ENCODE results near the gene USP54.

DNA sequence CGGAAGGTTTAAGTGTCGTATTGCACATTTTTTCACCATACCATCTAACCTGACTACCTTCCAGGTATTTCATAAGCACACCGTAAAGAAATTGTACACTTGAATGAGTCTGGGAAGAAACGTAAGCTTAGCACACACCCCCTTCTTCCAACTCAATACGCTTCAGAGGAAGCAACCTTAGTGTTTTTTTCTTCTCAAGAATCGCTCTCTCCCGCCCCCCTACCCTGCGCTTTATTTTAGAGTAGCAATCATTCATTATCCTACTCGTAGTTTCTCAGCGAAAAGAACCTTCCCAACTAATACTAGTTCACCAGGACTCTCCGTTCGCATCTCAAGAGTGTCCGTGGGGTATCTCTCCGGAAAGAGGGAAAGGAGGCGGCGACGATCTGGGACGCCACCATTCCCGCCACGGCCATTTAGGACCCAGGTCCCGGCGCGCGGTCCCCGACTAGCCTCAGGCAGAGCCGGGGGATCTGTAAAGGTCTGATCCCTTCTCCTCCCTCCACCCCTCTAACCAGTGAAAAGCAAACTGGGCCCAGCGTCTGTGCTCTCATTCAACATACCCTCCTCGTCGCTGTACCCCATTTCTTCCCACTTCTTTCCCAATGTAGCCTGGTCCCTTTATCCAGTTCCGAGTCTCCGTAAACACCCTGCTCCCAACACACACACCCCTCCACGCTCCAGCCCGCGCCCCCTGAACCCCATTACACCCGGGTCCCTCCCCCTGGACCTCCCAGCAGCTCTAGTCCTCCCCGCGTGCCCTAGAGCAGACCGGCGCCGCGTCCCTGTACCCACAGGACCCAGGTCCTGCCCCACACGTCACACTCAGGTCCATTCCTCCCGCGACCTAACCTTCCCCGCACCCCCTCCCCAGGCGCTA lies 34.1 kb upstream of the USP54 start:
- TF ChIP-seq, protein P1, sequence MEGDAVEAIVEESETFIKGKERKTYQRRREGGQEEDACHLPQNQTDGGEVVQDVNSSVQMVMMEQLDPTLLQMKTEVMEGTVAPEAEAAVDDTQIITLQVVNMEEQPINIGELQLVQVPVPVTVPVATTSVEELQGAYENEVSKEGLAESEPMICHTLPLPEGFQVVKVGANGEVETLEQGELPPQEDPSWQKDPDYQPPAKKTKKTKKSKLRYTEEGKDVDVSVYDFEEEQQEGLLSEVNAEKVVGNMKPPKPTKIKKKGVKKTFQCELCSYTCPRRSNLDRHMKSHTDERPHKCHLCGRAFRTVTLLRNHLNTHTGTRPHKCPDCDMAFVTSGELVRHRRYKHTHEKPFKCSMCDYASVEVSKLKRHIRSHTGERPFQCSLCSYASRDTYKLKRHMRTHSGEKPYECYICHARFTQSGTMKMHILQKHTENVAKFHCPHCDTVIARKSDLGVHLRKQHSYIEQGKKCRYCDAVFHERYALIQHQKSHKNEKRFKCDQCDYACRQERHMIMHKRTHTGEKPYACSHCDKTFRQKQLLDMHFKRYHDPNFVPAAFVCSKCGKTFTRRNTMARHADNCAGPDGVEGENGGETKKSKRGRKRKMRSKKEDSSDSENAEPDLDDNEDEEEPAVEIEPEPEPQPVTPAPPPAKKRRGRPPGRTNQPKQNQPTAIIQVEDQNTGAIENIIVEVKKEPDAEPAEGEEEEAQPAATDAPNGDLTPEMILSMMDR (IDR thresholded peaks at IDR 0.05): no peak
- TF ChIP-seq POLR2A (IDR thresholded peaks at IDR 0.05): no peak
- no peak for TF ChIP-seq EP300 (IDR thresholded peaks at IDR 0.05; ENCODE audit: low read depth)
- TF ChIP-seq POLR2AphosphoS5 (IDR thresholded peaks at IDR 0.05): no peak
